ENCODE results near the gene RPL10A. TPM values are rescaled to one million over a fixed set of nuclear protein-coding genes. Genes with fewer than 3 reads are reported as not detected.
"Not testable (repeated sequence)": the region's sequence is repeated elsewhere in the genome, so short reads cannot be mapped to it uniquely, and the experiment has no call there.

Gene RPL10A
- total RNA-seq, 6 experiments from 2014 or later: 366 to 446 (median 412) TPM

DNA sequence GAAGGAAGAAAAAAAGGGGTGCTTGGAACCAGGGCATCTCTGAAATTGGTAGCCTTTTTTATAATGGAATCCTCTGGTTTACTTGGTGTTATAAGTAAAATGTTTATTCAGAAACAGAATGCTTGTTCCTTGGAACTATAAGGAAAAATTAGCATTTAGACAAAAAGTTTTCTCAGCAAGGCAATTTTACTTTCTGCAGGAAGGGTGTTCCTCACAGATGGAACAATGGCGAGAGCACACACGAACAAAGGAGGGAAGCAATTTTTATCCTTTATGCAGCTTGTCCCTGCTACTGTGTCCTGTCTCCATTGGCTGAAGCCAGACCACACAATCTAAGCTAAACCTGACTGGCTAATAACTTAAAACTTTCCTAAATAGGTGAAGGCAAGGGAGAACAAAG, 38.7 kb upstream of the RPL10A start:
- intact Hi-C loops (cut with DNase I): no loop called here
- peaks cover 0 to 2% (median under 1%) of the 10 kb centered on the region in 4 donors for H3K36me3 ChIP-seq
- 81% methylated on average over 2 of the region's 2 CpGs for whole genome bisulfite sequencing (ENCODE audit: insufficient coverage, low coverage, low lambda C conversion rate, missing lambda C conversion rate)
- H3K9me3 ChIP-seq: peaks cover 0 to 3% (median 0%) of the 10 kb centered on the region in 4 donors
- ATAC-seq (no peak), DNase-seq (no peak)
- TF ChIP-seq, protein P1, sequence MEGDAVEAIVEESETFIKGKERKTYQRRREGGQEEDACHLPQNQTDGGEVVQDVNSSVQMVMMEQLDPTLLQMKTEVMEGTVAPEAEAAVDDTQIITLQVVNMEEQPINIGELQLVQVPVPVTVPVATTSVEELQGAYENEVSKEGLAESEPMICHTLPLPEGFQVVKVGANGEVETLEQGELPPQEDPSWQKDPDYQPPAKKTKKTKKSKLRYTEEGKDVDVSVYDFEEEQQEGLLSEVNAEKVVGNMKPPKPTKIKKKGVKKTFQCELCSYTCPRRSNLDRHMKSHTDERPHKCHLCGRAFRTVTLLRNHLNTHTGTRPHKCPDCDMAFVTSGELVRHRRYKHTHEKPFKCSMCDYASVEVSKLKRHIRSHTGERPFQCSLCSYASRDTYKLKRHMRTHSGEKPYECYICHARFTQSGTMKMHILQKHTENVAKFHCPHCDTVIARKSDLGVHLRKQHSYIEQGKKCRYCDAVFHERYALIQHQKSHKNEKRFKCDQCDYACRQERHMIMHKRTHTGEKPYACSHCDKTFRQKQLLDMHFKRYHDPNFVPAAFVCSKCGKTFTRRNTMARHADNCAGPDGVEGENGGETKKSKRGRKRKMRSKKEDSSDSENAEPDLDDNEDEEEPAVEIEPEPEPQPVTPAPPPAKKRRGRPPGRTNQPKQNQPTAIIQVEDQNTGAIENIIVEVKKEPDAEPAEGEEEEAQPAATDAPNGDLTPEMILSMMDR (IDR thresholded peaks at IDR 0.05): no peak
- no peak for TF ChIP-seq POLR2A (IDR thresholded peaks at IDR 0.05)
- H3K4me1 ChIP-seq: peaks cover 0 to 18% (median 1%) of the 10 kb centered on the region in 4 donors
- no peaks in the 10 kb centered on the region for H3K27me3 ChIP-seq
- H3K4me3 ChIP-seq: no peak overlapping the region
- no peak overlapping the region for H3K27ac ChIP-seq

DNA sequence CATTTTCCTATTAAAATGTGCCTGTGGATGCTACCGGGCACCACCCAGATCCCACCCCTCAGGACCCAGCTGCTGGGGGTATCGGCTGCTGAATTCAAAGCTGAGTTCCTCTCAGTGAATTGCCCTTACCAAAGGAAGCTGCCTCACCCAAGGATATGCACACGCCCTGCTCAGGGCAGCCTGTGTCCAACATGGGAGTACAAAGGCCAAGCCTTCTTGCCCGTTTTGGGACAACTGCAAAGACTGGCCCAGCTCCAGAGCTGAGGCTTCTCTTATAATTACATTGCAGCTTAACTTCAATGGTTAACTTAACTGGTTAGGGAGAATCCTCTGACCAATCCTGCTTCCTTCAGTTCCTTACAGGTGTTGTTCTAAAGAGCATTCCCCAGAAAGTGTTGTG, 35.9 kb upstream of the RPL10A start:
- 44% methylated on average over 3 of the region's 4 CpGs for WGBS (ENCODE audit: insufficient coverage, low coverage, low lambda C conversion rate, missing lambda C conversion rate)

DNA sequence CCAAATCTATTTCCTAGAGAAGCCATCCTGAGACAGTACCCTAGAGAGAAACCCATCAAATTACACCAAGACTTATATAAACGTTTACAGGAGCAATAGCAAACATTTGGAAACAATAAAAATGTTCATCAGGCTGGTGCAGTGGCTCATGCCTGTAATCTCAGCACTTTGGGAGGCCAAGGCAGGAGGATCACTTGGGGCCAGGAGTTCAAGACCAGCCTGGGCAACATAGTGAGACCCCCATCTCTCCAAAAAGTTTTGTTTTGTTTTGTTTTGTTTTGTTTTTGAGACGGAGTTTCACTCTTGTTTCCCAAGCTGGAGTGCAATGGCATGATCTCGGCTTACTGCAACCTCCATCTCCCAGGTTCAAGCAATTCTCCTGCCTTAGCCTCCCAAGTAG, 35.5 kb upstream of the RPL10A start:
- DNase-seq; H3K27me3 ChIP-seq; H3K27ac ChIP-seq; ATAC-seq; H3K4me3 ChIP-seq; H3K9me3 ChIP-seq; intact Hi-C loops (cut with DNase I); H3K36me3 ChIP-seq: not testable (repeated sequence)
- H3K4me1 ChIP-seq: peaks cover 0 to 18% (median 4%) of the 10 kb centered on the region in 4 donors
- WGBS (ENCODE audit: insufficient coverage, low coverage, low lambda C conversion rate, missing lambda C conversion rate): 56% methylated on average over 3 of the region's 3 CpGs

More for the DNA sequence above, 35.9 kb upstream of the RPL10A start:
- H3K9me3 ChIP-seq: peaks cover 0 to 3% (median 0%) of the 10 kb centered on the region in 4 donors
- H3K36me3 ChIP-seq: no peaks in the 10 kb centered on the region
- DNase-seq: no peak
- ATAC-seq: peak in 3 of 4 donors; percentile 25 to 51 (median 31)
- no peak overlapping the region for H3K4me3 ChIP-seq
- peaks cover 0 to 18% (median 4%) of the 10 kb centered on the region in 4 donors for H3K4me1 ChIP-seq
- H3K27ac ChIP-seq: no peak overlapping the region
- no peaks in the 10 kb centered on the region for H3K27me3 ChIP-seq
- intact Hi-C loops (cut with DNase I): no loop called here
- TF ChIP-seq, protein P1 (IDR thresholded peaks at IDR 0.05): no peak
- no peak for TF ChIP-seq POLR2A (IDR thresholded peaks at IDR 0.05)

DNA sequence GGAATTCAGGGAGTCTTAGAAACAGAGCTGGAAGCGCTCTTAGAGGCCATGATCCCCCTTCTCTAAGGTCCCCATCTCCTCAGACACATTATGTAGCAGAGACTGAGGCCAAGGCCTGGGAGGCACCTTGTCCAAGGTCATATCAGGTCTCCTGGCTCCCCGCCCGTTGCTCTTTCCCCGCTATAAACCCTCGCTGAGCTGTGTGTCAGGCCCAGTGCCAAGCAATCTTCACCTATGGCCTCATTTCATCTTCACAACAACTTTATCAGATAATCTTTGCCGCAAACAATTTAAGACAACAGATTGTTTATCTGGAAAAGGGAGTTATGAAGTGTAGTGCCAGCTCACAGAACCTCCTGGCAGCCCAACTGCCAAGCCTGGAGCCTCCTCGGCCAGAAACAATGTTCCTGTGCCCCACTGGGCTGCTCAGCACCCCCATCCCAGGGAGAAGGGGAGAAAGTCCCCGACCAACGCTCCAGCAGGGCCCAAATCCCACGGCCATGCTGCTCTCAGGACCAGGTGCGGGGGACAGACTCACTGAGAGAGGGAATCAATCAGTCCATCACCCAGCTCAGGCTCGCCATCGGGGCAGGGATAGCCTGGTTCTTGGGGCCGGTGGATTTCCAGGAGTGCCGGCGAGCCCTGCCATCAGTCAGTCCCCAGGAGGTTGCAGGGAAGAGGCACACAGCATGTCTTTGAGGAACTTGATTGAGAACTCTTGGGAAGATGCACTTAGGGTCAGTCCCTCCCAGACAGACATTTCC, 32.9 kb upstream of the RPL10A start:
- H3K27ac ChIP-seq: no peak overlapping the region
- no peaks in the 10 kb centered on the region for H3K9me3 ChIP-seq
- H3K27me3 ChIP-seq: no peaks in the 10 kb centered on the region
- TF ChIP-seq POLR2A (IDR thresholded peaks at IDR 0.05): no peak
- TF ChIP-seq, protein P1 (IDR thresholded peaks at IDR 0.05): no peak
- peaks cover 0 to 5% (median 2%) of the 10 kb centered on the region in 4 donors for H3K4me1 ChIP-seq
- 45% methylated on average over 9 of the region's 16 CpGs for WGBS (ENCODE audit: insufficient coverage, low coverage, low lambda C conversion rate, missing lambda C conversion rate)
- no peak overlapping the region for H3K4me3 ChIP-seq
- ATAC-seq (peak; percentile 47 to 64 (median 56)), DNase-seq (no peak)
- intact Hi-C loops (cut with DNase I): no loop called here
- H3K36me3 ChIP-seq: no peaks in the 10 kb centered on the region

DNA sequence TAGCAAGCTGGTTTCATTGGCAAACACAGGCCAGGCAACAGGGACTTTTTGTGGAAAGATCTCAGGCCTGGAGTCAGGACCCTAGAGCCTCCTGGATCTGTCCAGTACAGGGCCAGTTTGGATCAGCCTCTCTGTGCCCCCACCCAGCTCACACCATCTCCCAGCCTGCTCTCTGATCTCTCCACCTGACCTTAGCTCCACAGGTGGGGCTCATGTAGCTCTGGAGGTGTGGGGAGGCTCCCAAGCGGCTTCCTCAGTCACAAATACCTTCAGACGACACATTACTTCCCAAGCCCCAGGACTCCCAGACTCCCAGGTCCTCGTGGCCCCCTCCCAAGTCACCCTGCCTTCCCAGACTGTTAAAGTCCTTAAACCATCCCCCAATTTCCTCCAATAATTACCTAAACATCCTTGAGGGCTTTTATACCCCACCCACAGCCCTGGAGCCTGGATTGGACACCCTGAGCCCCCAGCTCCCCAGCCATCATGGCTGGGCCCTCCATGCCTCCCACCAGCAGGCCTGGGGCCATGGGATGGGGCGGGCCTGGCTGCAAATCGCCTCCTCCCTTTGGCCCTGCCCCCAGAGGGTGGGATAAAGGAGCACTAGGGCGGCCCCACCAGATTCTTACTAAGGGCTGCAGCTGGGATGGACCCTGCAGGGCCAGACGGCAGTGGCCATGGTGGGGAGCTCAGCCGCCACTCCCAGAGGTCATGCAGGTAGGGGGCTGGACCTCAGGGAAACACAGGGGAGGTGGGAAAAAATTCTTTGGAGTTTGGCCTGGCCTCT, 31.9 kb upstream of the RPL10A start:
- Histone ChIP-seq H3K9me3 (no peaks in the 10 kb centered on the region), H3K4me1 (peaks cover 0 to 5% (median 2%) of the 10 kb centered on the region in 4 donors), H3K36me3 (no peaks in the 10 kb centered on the region), H3K27ac (no peak overlapping the region), H3K27me3 (no peaks in the 10 kb centered on the region), H3K4me3 (no peak overlapping the region)
- intact Hi-C loops (cut with DNase I): no loop called here
- DNase-seq: no peak
- no peak for ATAC-seq
- WGBS (ENCODE audit: insufficient coverage, low coverage, low lambda C conversion rate, missing lambda C conversion rate): 85% methylated on average over 8 of the region's 8 CpGs
- TF ChIP-seq, protein P1 (IDR thresholded peaks at IDR 0.05): no peak
- no peak for TF ChIP-seq POLR2A (IDR thresholded peaks at IDR 0.05)

DNA sequence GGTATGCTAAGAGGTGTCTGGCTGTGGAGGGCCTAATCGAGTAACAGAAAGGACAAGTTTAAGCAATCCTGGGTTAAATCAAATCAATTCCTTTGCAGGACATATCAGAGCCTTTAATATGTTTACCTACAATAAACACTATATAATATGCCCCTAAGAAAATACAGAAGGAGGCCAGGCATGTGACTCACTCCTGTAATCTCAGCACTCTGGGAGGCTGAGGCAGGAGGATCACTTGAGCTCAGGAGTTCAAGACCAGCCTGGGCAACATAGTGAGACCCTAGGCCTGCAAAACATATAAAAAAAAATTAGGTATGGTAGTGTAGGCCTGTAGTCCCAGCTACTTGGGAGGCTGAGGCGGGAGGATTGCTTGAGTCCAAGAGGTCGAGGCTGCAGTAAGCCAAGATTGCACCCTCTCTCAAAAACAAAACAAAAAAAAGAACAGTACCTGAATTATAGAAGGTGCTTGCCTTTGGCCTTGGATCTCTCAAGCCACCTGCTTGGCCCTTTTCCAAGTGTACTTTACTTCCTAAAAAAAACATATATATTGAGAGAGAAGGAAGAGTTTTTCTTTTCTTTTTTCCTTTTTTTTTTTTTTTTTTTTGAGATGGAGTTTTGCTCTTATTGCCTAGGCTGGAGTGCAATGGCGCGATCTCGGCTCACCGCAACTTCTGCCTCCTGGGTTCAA, 29.7 kb upstream of the RPL10A start:
- 94% methylated on average over 7 of the region's 7 CpGs for WGBS (ENCODE audit: insufficient coverage, low coverage, low lambda C conversion rate, missing lambda C conversion rate)
- H3K36me3 ChIP-seq; H3K27ac ChIP-seq; DNase-seq; H3K9me3 ChIP-seq; ATAC-seq; H3K4me1 ChIP-seq; H3K4me3 ChIP-seq; H3K27me3 ChIP-seq; intact Hi-C loops (cut with DNase I): not testable (repeated sequence)
